Measurements from ENCODE around the gene GTF2H2.
"Not testable (repeated sequence)": the region's sequence is repeated elsewhere in the genome, so short reads cannot be mapped to it uniquely, and the experiment has no call there.

Gene GTF2H2

GRCh38 chr5:71013575-71013974 lies 53.9 kb downstream of the GTF2H2 start:
- no peaks in the 10 kb centered on the region for H3K27me3 ChIP-seq (ENCODE audit: insufficient read depth, low read length)
- H3K18ac ChIP-seq (ENCODE audit: low read length), result no peak overlapping the region
- H4K8ac ChIP-seq (ENCODE audit: low read depth, low read length), result no peak overlapping the region
- H3K27ac ChIP-seq (ENCODE audit: low read depth, low read length), result no peak overlapping the region
- no peaks in the 10 kb centered on the region for H3K4me1 ChIP-seq (ENCODE audit: control insufficient read depth in 1 of 2, insufficient read depth in 2 of 2, low read length in 2 of 2)
- H3K9ac ChIP-seq (ENCODE audit: low read length), result no peak overlapping the region
- H4K91ac ChIP-seq (ENCODE audit: low read depth, low read length), result no peak overlapping the region
- no peak for DNase-seq
- H3K14ac ChIP-seq (ENCODE audit: low read length), result no peak overlapping the region
- H2AK5ac ChIP-seq (ENCODE audit: low read length), result no peak overlapping the region
- no peak overlapping the region for H3K23ac ChIP-seq (ENCODE audit: low read length)
- WGBS (ENCODE audit: extremely low coverage, insufficient coverage, insufficient read length), result no CpG with 5 or more reads among the region's 12 CpGs
- H3K4me2 ChIP-seq (ENCODE audit: low read length), result no peak overlapping the region
- H2BK120ac ChIP-seq (ENCODE audit: insufficient read depth, low read length, poor library complexity), result no peak overlapping the region
- H2AFZ ChIP-seq (ENCODE audit: insufficient read depth, low read length, poor library complexity), result no peak overlapping the region
- no peak overlapping the region for H2BK5ac ChIP-seq (ENCODE audit: low read depth, low read length, poor library complexity)
- no peak overlapping the region for H4K12ac ChIP-seq (ENCODE audit: low read depth, low read length)
- H3K9me3 ChIP-seq (ENCODE audit: insufficient read depth, low read depth, low read length), result no peaks in the 10 kb centered on the region
- H3K79me1 ChIP-seq (ENCODE audit: low read length), result no peaks in the 10 kb centered on the region
- H3K4ac ChIP-seq (ENCODE audit: low read depth, low read length), result no peak overlapping the region
- no peaks in the 10 kb centered on the region for H3K36me3 ChIP-seq (ENCODE audit: control insufficient read depth in 1 of 2, insufficient read depth in 2 of 2, low read length in 2 of 2)
- no peak overlapping the region for H3K4me3 ChIP-seq (ENCODE audit: low read depth, low read length)
- no peaks in the 10 kb centered on the region for H3K79me2 ChIP-seq (ENCODE audit: control insufficient read depth, insufficient read depth, low read length, poor library complexity)
- no peak overlapping the region for H2BK12ac ChIP-seq (ENCODE audit: low read length)

- Histone ChIP-seq H3K4me3 (ENCODE audit: low read depth, low read length) (no peak overlapping the region), H2BK120ac (ENCODE audit: insufficient read depth, low read length, poor library complexity) (no peak overlapping the region), H3K9me3 (ENCODE audit: insufficient read depth, low read depth, low read length) (no peaks in the 10 kb centered on the region), H3K36me3 (ENCODE audit: control insufficient read depth in 1 of 2, insufficient read depth in 2 of 2, low read length in 2 of 2) (no peaks in the 10 kb centered on the region), H2AK5ac (ENCODE audit: low read length) (no peak overlapping the region), H3K9ac (ENCODE audit: low read length) (no peak overlapping the region), H3K4ac (ENCODE audit: low read depth, low read length) (no peak overlapping the region), H3K79me1 (ENCODE audit: low read length) (no peaks in the 10 kb centered on the region), H3K4me2 (ENCODE audit: low read length) (no peak overlapping the region), H2BK12ac (ENCODE audit: low read length) (no peak overlapping the region), H3K79me2 (ENCODE audit: control insufficient read depth, insufficient read depth, low read length, poor library complexity) (no peaks in the 10 kb centered on the region), H4K91ac (ENCODE audit: low read depth, low read length) (no peak overlapping the region), H3K27me3 (ENCODE audit: insufficient read depth, low read length) (no peaks in the 10 kb centered on the region), H3K14ac (ENCODE audit: low read length) (no peak overlapping the region), H3K23ac (ENCODE audit: low read length) (no peak overlapping the region), H4K12ac (ENCODE audit: low read depth, low read length) (no peak overlapping the region), H3K4me1 (ENCODE audit: control insufficient read depth in 1 of 2, insufficient read depth in 2 of 2, low read length in 2 of 2) (no peaks in the 10 kb centered on the region), H2BK5ac (ENCODE audit: low read depth, low read length, poor library complexity) (no peak overlapping the region), H2AFZ (ENCODE audit: insufficient read depth, low read length, poor library complexity) (no peak overlapping the region), H4K8ac (ENCODE audit: low read depth, low read length) (no peak overlapping the region), H3K27ac (ENCODE audit: low read depth, low read length) (no peak overlapping the region), H3K18ac (ENCODE audit: low read length) (no peak overlapping the region)
- no peak for DNase-seq
- WGBS (ENCODE audit: extremely low coverage, insufficient coverage, insufficient read length), result no CpG with 5 or more reads among the region's 8 CpGs
Observed at GRCh38 chr5:71011194-71011792, 56.2 kb downstream of the GTF2H2 start.

- H3K79me2 ChIP-seq (ENCODE audit: control insufficient read depth, insufficient read depth, low read length, poor library complexity); H3K9me3 ChIP-seq (ENCODE audit: insufficient read depth, low read depth, low read length); H2BK5ac ChIP-seq (ENCODE audit: low read depth, low read length, poor library complexity); H3K27me3 ChIP-seq (ENCODE audit: insufficient read depth, low read length); H2BK120ac ChIP-seq (ENCODE audit: insufficient read depth, low read length, poor library complexity); DNase-seq; H3K4me1 ChIP-seq (ENCODE audit: control insufficient read depth in 1 of 2, insufficient read depth in 2 of 2, low read length in 2 of 2); H3K4me2 ChIP-seq (ENCODE audit: low read length); H2AK5ac ChIP-seq (ENCODE audit: low read length); H4K8ac ChIP-seq (ENCODE audit: low read depth, low read length); H3K23ac ChIP-seq (ENCODE audit: low read length); H3K36me3 ChIP-seq (ENCODE audit: control insufficient read depth in 1 of 2, insufficient read depth in 2 of 2, low read length in 2 of 2); H3K14ac ChIP-seq (ENCODE audit: low read length); H3K79me1 ChIP-seq (ENCODE audit: low read length); H2AFZ ChIP-seq (ENCODE audit: insufficient read depth, low read length, poor library complexity); H3K4ac ChIP-seq (ENCODE audit: low read depth, low read length); H4K91ac ChIP-seq (ENCODE audit: low read depth, low read length); H3K9ac ChIP-seq (ENCODE audit: low read length); H4K12ac ChIP-seq (ENCODE audit: low read depth, low read length); H2BK12ac ChIP-seq (ENCODE audit: low read length); H3K18ac ChIP-seq (ENCODE audit: low read length); H3K27ac ChIP-seq (ENCODE audit: low read depth, low read length); H3K4me3 ChIP-seq (ENCODE audit: low read depth, low read length): not testable (repeated sequence)
- no CpG with 5 or more reads among the region's 7 CpGs for WGBS (ENCODE audit: extremely low coverage, insufficient coverage, insufficient read length)
Observed at GRCh38 chr5:71006983-71007382, 60.5 kb downstream of the GTF2H2 start.
